Subcutaneous adipose tissue (tissue), 4 donors: ENCODE data around the gene C2CD4A. TPM values are rescaled to one million over a fixed set of nuclear protein-coding genes. Genes with fewer than 3 reads are reported as not detected.

Source experiments
- total RNA-seq, 4 donors: library from RNA; depleted of rRNA; stranded (reverse); fragments of >200 nt; gene quantifications; one replicate each; pipeline ENCODE4 v1.1.0, GENCODE V29; 2016
- TF ChIP-seq, protein P1 (sequence below): fragments of 450-650 bp; IDR thresholded peaks from one replicate; pipeline ENCODE4 v1.5.1; 2016; ENCODE audit warnings: low read depth, mild to moderate bottlenecking, control low read depth, antibody characterized with exemption, moderate library complexity

The C2CD4A gene
- total RNA-seq, 4 donors from 2014 or later, result not detected

DNA sequence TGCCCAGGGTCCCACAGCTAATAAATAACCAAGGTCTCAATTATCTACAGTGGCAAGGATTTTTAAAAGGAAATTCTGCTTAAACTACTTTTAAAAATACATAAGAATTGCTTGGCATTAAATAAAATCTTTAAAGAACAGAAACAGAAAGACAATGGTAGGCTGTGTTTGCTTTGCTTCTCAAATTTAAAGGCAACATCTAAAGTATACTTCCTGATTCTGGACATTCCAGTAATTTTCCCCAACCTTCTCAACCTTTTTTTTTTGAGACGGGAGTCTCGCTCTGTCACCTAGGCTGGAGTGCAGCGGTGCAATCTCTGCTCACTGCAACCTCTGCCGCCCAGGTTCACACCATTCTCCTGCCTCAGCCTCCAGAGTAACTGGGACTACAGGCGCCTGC, 11.8 kb upstream of the C2CD4A start:
- TF ChIP-seq, protein P1, sequence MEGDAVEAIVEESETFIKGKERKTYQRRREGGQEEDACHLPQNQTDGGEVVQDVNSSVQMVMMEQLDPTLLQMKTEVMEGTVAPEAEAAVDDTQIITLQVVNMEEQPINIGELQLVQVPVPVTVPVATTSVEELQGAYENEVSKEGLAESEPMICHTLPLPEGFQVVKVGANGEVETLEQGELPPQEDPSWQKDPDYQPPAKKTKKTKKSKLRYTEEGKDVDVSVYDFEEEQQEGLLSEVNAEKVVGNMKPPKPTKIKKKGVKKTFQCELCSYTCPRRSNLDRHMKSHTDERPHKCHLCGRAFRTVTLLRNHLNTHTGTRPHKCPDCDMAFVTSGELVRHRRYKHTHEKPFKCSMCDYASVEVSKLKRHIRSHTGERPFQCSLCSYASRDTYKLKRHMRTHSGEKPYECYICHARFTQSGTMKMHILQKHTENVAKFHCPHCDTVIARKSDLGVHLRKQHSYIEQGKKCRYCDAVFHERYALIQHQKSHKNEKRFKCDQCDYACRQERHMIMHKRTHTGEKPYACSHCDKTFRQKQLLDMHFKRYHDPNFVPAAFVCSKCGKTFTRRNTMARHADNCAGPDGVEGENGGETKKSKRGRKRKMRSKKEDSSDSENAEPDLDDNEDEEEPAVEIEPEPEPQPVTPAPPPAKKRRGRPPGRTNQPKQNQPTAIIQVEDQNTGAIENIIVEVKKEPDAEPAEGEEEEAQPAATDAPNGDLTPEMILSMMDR, result no peak

DNA sequence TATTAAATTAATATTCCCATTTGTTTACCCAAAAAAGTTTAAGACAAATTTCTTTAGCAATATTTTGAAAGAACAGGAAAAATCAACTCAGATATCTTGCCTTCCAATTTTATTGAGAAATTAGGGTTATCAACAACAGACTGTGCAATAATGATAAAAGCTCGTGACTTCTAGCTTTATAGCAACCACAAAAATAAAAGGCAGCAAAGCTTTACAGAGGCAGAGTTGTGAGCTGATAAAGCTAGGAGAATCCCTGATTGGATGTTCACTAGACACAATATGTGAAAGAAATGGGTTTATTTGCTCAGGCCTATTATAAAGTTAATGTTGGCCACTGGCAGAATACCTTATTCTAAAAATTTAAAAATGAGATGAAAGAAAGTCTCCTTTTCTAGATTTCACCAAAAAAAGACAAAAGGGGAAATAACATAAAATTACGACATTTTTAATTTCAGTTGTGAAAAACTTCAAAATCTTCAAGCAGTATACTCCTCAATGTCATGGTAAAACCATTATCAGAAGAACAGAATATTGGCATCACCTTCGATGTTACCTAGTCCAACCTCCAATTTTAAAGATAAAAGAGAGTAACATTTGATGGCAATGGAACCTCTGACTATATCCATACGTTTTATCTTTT, 9.3 kb upstream of the C2CD4A start:
- TF ChIP-seq, protein P1, result no peak

DNA sequence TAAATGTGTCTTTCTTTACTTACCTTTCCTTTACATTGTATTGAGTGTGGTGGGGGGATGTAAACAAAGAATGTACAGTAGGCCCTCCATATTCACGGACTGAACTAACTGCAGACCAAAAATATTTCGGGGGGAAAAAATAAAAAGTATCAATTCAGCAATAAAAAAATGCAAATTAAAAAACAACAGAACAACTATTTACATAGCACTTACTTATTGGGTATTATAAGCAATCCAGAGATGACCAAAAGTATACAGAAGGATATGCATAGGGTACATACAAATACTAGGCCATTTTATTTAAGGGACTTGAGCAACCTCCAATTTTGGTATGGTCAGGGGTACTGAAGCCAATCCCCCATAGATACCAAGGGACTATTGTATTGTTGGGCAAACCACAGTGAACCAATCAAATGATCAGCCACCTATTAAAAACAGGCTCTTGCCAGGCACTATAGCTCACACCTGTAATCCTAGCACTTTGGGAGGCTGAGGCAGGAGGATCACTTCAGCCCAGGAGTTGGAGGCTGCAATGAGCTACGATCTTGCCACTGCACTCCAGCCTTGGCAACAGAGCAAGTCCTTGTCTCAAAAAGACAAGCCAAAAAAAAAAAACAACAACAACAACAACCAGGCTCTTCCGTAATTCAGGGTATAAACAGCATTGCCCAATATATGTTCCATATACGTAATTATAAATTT, 8.3 kb upstream of the C2CD4A start:
- TF ChIP-seq, protein P1, result no peak

DNA sequence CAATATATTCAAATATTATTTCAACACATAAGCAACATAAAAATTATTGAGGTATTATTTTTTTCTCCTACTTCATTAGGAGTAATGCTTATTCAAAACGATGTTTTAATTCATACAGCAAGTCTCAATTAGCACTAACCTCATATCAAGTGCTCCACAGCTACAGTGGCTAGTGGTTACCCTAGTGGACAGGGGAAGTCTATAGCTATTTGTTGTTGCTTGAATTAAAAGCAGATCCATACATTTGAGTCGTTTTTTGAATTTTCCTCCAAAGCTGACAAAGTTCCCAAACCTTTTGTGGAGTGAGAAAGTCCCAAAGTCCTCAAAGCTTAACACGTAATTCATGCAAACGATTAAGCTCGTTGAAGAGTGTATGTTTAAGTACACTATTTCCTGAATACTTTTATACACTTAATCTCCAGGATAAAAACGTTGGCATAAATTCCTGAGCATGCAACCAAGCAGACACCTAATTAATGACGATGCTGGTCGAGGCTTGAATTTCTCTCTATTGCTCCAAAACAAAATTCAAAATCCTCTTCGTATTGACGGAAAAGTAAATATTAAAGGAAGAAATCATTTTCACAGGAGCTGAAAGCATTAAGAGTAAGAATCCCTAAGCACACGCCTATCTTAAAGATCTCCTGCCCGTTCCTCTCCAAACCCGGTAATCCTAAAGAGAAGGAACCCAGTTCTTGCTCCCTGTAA, 7.5 kb upstream of the C2CD4A start:
- TF ChIP-seq, protein P1, result no peak

DNA sequence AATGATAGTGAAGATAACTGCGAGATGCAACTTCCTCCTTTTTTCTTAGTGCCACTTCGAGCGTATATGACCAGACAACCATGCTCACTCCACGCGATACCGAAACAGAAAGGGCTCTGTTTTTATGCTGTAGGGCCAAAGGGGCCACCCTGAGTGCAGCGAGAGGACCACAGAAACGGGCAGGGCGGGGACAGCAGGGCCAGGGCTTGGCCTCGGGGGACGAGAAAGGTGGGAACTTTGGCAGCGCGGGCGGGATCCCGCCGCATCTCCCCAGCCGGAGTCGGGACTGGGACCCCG, 7.0 kb upstream of the C2CD4A start:
- TF ChIP-seq, protein P1, result no peak

DNA sequence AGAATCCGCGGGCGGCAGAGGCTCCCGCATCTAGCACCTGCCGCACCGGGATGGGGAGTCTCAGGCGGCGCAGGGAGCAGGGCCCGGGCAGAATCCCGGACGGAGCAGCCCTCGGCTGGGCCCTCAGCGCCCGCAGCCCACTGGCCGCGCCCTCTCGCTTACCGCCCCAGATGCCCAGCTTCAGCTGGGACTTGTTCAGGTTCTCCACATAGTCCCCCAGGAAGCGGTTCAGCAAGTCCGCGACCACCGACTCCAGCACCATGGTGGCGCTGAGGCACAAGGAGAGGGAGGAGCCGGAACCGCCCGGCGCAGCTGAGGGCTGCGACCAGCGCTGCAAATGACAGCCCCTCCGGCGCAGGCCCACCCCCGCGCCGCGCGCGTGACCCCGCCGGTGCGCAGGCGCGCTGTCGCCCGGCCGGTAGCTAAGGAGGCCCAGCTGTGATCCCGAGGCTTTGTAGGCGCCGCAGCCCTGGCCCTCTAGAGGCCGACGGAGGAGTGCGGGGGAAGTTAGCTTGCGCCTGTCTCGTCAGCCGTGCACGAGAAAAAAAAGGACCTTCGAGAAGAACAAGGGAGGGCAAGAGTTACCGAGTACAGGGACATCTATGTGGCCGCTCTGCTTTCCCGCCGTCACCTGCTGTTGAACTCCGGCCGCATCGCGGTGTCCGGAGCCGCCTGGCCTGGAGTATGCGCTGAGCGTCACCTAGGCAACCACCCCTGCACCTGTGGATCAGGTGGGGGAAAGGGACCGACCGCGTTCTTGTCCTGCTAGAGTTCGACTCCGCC, 6.5 kb upstream of the C2CD4A start, which contains the start of gene VPS13C:
Gene VPS13C (minus strand): TSS at position 335 of the 783 bp plus-strand sequence. CDS start 73 bp downstream, at position 262.
- TF ChIP-seq, protein P1, result no peak
